HG02870 (cell line): ENCODE measurements around the gene GLIPR1.
A peak's percentile ranks its signal among the peaks of the same experiment; 100 is the strongest.
"Not testable (repeated sequence)": the region's sequence is repeated elsewhere in the genome, so short reads cannot be mapped to it uniquely, and the experiment has no call there.

ENCODE experiments used
- ATAC-seq: cut with Tn5 transposase; IDR thresholded peaks from one replicate; pipeline ENCODE4 v1.9.1; 2021; ENCODE audit warnings: mild to moderate bottlenecking, moderate library complexity; ENCODE audit not compliant: unreplicated experiment

The GLIPR1 gene

DNA sequence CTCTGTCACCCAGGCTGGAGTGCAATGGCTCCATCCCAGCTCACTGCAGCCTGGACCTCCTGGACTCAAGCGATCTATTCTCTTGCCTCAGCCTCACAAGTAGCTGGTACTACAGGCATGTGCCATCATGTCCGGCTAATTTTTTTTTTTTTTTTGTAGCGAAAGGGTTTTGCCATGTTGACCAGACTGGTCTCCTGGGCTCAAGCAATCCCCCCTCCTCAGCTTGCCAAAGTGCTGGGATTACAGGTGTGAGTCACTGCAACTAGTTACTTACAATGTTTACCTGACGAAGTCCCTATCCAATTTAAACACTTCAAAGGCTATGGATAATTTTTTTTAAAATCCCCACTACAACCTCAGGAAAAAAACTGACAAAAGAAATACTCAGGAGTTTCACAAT is 29.1 kb downstream of the GLIPR1 start:
- ATAC-seq = no peak

DNA sequence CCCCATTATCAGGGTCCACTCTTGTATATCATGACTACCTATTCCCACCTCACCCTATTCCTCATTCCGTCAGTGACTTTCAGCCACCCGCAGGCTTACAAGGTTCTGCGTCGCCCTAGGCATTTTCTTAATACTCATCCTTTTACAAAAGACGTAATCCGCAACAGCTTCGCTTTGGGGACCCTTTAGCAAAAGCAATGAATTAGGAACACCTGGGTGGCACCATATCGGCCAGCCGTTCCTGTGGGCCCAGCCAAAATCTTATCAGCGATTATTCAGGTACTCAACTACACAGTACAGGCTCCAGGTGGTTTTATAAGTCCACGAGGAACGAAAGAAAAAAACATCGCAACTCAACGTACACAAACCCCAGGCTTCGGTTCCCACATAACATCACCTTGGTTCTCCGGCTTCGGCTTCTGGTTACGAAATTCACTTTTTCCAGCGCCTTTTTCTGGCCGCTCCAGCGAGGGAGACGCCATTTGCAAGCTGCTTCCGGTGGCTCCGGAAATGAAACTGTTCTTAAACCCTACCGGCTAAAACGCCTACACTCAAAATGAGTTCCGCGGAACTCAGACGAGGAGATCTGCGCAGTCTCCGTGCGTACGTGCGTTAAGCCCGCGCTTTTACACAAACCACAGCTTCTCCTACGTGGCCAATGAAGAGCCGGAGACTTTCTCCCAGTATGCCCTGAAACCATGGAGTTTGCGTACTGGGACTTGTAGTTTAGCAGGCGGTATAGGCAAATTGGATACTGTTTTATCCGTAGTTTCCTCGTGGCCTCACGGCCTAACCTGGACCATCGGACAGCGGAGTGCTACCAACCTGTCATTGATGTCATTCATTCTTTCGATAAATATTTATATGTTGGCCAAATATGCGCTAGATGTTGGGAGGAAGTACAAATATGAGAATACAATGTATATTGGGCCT is 30.8 kb downstream of the GLIPR1 start, which contains the start of gene KRR1:
Gene KRR1, minus strand, starts transcription at position 494 of the 933 bp plus-strand sequence. Its CDS starts 12 bp downstream, at position 482.
- ATAC-seq = peak; percentile 96

DNA sequence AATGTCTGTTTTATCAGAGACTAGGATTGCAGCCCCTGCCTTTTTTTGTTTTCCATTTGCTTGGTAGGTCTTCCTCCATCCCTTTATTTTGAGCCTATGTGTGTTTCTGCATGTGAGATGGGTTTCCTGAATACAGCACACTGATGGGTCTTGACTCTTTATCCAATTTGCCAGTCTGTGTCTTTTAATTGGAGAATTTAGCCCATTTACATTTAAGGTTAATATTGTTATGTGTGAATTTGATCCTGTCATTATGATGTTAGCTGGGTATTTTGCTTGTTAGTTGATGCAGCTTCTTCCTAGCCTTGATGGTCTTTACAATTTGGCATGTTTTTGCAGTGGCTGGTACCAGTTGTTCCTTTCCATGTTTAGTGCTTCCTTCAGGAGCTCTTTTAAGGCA is 40.7 kb downstream of the GLIPR1 start:
- ATAC-seq = not testable (repeated sequence)

DNA sequence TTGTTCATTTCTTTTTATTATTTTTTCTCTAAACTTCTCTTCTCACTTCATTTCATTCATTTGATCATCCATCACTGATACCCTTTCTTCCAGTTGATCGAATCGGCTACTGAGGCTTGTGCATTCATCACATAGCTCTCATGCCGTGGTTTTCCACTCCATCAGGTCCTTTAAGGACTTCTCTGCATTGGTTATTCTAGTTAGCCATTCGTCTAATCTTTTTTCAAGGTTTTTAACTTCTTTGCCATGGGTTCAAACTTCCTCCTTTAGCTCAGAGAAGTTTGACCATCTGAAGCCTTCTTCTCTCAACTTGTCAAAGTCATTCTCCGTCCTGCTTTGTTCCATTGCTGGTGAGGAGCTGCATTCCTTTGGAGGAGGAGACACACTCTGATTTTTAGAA is 41.6 kb downstream of the GLIPR1 start:
- ATAC-seq = not testable (repeated sequence)

DNA sequence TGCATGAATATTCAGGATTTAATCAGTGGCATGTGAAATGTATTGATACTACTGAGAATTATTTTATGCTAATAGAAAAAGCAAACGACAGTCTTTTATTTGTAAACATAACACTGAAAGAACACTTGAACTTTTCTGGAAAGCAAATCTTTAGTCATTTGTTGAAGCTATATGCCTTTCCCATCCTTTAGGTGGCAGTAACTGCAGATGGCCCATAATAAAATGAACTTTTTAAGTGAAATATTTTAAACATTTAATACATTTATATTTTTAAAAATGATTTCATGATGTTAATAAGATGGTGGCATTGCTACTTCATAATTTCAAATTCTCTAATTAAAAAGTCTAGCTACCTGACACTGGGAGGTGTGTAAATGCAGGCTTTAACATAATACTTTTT is 44.7 kb downstream of the GLIPR1 start:
- ATAC-seq = no peak

DNA sequence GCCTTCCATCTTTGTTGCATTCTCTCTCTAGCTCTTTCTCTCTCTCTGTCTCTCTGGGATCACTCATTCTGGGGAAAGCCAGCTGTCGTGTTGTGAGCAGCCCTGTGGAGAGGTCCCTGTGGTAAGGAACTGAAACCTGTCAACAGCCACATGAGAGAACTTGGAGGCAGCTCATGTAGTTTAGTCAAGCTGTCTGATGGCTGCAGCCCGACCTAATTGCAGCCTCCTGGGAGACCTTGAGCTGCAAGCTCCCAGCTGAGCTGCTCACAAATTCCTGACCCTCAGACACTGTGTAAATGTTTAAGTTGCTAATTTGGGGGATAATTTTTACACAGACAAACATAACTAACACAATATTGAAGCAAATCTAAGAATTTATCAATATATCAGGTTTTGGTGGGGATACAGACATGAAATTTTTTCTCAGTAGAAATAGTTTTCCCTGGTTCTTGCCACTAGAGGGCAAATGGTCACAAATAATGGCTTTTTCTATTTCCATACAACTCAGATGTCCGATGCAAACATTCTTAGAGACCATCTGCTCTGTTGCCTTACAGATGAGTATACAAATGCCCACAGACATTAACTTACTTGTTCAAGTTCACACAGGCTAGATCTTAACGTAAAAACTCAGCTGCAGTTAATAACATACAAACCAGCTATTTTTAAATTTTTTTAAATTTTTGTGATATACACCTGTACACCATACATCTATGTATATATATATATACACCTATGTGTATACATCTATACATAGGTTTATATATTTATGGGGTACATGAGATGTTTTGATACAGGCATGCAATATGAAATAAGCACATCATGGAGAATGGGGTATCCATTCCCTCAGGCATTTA is 46.3 kb downstream of the GLIPR1 start:
- ATAC-seq = peak; percentile 97

DNA sequence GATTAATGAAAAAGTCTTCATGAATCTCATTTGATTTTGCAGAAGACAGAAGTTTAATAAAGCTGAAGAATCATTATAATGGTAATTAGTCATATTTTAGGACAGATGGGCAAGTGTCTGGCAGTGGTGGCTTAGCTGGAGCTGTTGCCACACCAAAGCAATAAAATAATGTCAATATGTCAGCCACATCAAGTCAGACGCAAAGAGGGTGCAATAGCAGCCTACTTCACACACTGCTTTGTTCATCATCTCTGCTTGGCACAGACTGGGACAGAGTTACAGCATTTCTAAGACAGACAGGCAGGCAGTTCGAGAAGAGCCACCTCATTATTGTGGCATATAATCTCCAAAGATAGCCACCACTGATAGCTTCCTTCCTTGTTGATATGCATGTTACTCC is 47.7 kb downstream of the GLIPR1 start:
- no peak for ATAC-seq

DNA sequence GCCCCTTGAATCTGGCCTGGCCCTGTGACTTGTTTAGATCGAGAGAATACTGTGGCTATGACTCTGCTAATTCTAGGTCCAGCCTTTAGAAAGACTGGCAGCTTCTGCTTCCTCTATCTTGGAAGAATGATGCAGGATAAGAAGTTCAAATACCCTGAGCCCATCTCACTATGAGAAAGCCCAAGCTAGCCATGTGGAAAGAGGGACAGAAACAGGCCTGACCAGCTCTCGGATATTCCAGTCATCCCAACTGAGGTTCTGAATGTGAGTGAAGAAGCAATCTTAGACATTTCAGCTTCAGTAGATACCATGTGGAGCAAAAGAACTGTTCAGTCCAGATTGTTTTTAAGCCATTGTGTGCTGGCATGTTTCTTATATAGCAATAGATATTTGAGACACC is 48.1 kb downstream of the GLIPR1 start:
- no peak for ATAC-seq

DNA sequence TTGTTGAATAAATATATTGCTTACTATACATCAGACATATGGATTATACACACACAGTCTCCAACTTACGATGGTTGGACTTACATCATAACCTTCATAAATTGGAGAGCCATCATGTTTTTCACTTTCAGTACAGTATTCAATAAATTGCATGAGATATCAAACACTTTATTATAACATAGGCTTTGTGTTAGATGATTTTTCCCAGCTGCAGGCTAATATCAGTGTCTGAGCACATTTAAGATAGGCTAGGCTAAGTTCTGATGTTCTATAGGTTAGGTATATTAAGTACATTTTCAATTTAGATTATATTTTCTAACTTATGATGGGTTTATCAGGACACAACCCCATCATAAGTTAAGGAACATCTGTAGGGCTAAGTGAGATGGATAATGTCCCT is 48.8 kb downstream of the GLIPR1 start:
- ATAC-seq = no peak

DNA sequence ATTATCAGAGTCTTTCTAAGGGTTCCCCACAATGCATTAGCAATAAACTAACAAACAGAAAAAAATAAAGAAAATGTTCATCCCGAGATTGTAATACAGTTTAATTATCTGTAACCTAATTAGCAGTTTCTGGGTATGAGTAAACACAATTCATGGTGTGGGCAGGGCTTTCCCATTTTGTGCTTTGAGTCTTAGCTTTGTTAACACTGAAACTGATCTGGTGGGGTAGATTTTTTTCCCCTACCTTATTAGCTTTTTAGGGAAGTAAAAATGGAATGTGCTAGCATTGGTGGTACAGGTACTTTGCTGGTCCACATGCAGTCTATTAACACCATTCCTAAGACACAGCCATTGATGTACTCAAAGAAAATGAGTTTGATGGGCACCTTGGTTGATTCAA is 49.3 kb downstream of the GLIPR1 start:
- no peak for ATAC-seq

DNA sequence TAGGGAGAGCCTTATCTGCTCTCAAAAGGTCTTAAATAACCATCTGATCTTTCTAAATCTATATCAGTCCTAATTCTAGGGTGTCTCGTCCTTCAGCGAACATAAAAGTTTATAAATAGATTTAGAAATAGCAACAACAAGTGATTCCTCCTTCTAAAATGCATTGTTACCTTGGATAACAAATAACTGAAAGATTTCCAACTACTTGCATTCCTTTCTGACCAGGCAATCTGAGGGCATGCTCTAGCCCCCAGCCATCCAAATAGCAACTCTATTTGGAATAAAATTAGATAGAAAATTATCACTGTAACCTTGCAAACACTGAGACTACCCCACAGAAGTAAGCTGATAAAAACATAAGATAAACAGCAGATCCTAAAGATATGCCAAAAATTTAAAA is 52.7 kb downstream of the GLIPR1 start:
- no peak for ATAC-seq

DNA sequence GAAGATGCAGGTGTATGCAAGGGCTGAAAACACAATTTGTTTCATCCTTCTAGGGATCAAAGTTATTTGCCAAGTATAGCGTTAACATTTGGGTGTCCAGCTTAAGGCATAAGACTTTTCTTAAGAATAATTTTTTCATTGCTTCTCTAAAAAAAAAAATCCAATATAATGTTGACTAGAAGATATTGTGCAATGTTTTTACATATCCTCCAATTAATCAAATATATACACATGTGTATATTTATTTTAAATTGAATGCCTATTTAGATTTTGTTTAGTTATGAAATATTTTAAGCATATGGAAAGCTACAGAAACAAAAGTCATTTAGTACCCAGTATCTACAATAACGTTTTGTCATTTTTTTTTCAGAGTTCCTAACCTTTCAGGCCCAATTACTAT is 59.3 kb downstream of the GLIPR1 start:
- ATAC-seq = no peak

DNA sequence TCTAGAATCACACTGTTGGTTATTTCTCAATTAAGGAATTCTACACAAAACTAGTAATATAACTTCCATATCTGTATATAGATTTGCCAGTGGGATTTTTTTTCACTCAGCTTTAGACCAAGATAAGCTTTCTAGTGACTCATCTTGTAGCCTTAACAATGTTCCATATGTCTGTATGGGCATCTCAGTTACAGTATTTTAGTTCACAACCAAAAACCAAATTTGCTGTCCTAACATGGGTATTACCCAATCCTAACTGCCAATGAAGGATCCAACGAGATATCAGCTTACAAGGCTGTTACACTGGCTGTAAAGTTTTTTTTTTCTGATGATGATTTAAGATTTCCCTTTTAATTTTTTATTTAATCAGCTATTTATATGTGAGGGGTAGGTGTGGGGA is 62.4 kb downstream of the GLIPR1 start:
- ATAC-seq = no peak

DNA sequence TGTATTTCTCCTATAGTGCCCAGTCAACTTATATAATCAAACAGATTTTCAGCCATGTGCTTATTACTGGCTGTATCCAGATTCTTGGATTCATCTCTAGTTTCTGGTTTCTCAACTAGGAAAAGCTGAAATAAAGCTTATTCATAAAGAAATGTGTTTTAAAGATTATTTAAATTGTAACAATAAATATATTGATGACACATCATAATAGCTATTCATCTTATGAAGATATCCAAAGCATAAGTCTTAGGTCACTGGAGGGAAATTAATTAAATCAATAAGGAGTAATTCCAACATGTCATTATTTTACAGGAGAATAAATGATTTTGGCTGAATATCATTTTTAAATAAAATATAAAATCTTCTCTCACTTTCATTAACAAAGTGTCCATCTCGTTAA is 63.0 kb downstream of the GLIPR1 start:
- no peak for ATAC-seq

DNA sequence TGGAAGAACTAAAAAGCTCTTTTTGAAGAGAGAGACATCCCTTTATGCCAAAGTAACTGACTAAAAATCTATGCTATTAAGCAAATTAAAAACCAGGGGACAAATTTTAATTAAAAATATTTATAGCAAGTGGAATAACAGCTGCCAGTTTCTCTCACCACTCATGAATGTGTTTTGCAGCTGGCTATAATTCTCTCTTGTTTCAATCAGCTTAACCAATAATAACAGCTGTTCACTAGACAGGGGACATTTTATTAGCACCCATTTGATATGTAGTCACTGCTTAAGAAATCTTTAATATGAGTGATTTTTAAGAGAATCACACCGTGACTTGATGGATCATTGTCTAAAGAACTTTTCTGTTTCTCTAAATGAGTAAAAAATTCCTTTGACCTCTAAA is 65.1 kb downstream of the GLIPR1 start:
- ATAC-seq = no peak

DNA sequence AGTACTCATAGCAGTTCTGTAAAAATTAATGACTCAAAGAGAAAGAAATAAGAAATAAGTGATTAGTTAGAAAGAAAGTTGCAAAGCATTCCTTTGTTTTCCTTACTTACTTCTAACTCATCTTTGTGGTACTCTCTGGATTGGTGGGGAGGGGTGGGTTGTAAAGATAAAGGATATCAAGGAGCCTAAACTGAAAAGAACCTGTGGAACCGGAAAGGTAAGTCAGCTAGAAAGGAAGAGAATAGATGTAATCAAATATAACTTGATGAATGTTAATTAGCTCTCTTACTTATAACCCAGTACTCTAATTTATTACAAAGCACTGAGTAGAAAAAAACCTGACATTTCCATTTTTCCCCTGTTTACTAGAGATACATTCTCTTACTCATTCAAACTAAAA is 68.3 kb downstream of the GLIPR1 start:
- no peak for ATAC-seq

DNA sequence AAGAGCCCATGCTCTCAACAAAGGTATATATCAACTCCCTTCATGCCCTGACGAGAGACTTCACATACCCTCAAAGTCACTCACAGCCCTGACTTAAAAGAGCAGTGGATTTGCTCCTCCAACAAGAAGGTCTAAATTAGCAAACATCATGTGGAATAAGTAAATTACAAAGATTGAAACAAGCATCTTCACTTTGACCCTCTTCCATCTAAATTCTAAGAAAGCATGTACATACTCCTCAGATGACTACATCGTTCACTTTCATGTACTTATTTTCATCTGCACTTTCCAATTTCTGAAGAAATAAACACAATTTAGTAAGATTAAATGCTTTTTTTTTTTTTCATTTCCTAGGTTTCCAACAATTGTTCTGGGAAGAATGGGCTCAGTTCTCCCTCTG is 69.4 kb downstream of the GLIPR1 start:
- ATAC-seq = no peak

DNA sequence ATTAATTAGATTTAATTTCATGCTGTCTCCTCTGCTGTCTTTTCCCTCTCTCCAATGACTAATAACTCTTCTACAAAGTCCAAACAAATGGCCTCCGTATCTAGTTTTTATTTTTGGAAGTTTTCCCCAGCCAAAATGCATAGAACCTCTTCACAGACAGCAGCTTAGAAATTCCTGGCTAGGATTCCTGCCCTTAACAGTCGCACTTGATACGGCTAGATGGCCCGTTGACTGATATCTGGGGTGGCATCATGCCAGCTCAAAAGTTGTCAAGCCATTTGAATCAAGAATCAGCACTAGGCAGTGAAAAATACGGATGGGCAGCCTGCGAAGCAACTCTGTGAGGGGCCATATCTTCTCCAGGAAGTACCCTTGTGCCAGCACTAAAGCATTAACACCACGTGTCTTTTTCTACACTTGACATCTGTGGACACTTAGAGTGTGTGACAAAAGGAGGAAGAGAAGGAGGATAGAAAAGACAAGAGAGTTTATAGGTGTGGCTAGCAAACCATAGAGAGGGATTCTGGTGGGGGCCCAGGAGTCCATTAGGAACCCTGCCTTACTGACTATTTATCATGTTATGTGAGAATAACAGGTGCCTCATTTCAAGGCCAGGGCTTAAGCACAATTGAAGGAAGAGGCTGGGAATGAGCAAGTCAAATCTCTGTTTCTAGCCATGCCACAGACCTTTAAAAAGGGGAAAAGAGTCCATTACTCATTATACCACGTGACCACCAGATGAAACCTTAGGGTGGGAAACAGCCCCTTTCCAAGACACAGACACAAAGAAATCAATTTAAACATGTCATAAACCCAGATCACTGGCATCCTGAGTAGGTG is 70.1 kb downstream of the GLIPR1 start:
- no peak for ATAC-seq

DNA sequence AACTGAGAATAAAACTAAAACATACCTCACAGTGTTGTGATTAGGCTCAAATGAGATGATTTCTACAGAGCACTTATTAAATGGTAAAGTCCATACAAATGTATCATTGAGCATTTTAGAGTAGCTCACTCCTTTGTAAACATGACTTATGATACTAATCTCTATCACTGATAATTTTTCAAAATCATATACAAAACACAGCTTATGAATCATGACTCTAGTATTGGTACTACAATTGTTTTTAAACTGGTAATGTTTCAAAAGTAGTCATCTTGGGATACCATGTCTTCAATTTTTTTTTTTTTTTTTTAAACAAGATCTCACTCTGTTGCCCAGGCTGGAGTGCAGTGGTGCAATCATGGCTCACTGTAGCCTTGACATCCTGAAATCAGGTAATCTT is 70.9 kb downstream of the GLIPR1 start:
- no peak for ATAC-seq

DNA sequence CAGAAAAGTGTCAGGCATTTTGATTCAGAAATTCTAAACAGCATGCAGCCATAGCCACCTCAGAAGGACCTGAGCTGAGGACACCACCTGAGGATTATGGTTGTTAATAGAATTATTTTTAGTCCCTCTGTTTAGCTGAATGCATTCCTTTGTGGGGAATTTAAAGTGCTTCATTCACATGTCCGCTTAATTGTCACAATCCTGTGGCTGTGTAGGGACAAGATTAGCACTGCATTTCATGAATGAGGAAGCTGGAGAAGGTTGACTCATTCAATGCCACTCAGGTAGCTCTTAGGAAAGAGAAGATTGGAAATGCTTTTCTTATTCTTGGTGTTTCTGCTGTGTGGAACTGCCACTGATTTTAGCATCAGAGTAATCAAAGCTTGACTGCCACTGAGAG is 72.8 kb downstream of the GLIPR1 start:
- ATAC-seq = no peak
